ENCODE results near the gene SLC25A26. TPM values are rescaled to one million over a fixed set of nuclear protein-coding genes. Genes with fewer than 3 reads are reported as not detected.

SLC25A26 gene
- polyA plus RNA-seq, 1 experiment = 16.4 TPM

DNA sequence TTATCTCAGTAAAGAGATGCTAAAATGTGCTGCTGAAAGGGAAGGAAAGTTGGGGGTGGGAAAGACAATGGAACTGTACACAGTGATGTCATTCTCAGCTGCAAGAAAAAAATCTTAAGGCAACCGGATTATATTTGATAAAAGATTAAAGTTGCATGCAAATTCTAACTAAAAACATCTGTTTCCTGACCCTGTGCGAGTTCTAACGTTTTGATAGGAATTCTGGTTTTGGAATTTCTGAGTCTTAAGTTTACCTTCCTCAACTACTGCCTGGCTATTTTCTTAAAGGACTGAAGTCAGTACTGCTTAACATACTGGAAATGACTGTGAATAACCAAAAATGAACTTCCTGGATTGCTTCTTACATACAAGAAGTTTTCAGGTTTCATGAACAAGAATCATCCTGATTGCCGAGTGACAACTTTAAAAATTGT lies 115.5 kb downstream of the SLC25A26 start:
- CTCF ChIA-PET = no interaction called here
- Histone ChIP-seq H3K4me3 (ENCODE audit: low read depth, low read length) (no peak overlapping the region), H3K27ac (ENCODE audit: low read depth, low read length) (no peak overlapping the region), H3K9me3 (ENCODE audit: control insufficient read depth, insufficient read depth, low read length) (no peaks in the 10 kb centered on the region), H3K27me3 (ENCODE audit: control insufficient read depth, insufficient read depth, low read length) (no peaks in the 10 kb centered on the region)
- peak; percentile 37 for DNase-seq (ENCODE audit: low read depth, low spot score)
- TF ChIP-seq, protein P1, sequence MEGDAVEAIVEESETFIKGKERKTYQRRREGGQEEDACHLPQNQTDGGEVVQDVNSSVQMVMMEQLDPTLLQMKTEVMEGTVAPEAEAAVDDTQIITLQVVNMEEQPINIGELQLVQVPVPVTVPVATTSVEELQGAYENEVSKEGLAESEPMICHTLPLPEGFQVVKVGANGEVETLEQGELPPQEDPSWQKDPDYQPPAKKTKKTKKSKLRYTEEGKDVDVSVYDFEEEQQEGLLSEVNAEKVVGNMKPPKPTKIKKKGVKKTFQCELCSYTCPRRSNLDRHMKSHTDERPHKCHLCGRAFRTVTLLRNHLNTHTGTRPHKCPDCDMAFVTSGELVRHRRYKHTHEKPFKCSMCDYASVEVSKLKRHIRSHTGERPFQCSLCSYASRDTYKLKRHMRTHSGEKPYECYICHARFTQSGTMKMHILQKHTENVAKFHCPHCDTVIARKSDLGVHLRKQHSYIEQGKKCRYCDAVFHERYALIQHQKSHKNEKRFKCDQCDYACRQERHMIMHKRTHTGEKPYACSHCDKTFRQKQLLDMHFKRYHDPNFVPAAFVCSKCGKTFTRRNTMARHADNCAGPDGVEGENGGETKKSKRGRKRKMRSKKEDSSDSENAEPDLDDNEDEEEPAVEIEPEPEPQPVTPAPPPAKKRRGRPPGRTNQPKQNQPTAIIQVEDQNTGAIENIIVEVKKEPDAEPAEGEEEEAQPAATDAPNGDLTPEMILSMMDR (IDR thresholded peaks at IDR 0.05; ENCODE audit: low read depth, low read length) = no peak
- POLR2A ChIA-PET = no interaction called here

DNA sequence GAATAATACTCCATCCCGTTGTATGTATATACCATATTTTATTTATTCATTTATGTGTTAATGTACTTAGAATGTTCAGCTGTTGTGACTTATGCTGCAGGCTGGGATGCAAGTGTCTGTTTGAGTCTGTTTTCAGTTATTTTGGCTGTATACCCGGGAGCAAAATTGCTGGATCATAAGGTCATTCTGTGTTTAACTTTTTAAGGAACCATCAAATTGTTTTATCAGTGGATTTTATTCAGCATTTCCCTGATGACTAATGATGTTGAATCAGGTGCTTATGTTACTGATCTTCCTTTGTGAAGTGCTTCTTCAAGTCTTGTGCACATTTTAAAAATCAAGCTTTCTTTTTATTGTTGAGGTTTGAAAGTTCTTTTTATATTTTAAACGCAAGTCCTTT lies 118.1 kb downstream of the SLC25A26 start:
- POLR2A ChIA-PET = no interaction called here
- no peak for DNase-seq (ENCODE audit: low read depth, low spot score)
- Histone ChIP-seq H3K27me3 (ENCODE audit: control insufficient read depth, insufficient read depth, low read length) (no peaks in the 10 kb centered on the region), H3K4me3 (ENCODE audit: low read depth, low read length) (no peak overlapping the region), H3K27ac (ENCODE audit: low read depth, low read length) (no peak overlapping the region), H3K9me3 (ENCODE audit: control insufficient read depth, insufficient read depth, low read length) (no peaks in the 10 kb centered on the region)
- CTCF ChIA-PET = interaction anchor here (1.2 kb wide), 1 partner anchor 39 kb away, joined by 3 read pairs; no protein-coding TSS in a partner anchor
- TF ChIP-seq, protein P1 (IDR thresholded peaks at IDR 0.05; ENCODE audit: low read depth, low read length) = no peak

DNA sequence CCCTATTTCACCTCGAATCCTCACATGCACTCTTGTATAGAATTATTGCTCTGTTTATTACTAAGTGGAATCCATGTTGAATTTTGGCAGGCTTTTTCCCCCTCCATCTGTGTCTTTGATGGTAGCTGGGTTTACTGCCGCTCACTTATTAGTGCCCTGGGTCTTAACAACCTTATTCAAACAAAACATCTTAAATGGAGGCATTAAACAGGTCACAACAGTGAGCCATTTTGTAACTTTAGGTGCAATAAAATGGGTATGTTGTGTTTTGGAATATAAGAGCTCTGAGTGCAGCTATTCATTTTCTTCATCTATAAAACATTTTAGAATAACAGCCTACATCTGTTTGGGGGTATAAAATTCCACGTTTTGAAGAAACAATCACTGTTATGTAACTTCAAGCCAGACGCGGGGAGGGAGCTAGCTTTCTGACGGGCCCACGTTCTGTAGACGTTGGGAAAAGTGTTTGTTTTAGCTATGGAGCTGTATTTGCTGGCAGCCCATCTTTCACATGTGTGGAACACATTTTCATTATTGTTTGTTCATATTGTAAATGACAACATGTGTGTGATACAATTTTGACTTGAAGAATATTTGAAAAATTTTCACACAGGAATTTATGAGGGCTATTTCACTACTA lies 122.0 kb downstream of the SLC25A26 start:
- no peak for DNase-seq (ENCODE audit: low read depth, low spot score)
- TF ChIP-seq, protein P1 (IDR thresholded peaks at IDR 0.05; ENCODE audit: low read depth, low read length) = no peak
- CTCF ChIA-PET = interaction anchor here (1.4 kb wide), 2 partner anchors 88 to 479 kb away, joined by 3 to 4 read pairs; no protein-coding TSS in a partner anchor

DNA sequence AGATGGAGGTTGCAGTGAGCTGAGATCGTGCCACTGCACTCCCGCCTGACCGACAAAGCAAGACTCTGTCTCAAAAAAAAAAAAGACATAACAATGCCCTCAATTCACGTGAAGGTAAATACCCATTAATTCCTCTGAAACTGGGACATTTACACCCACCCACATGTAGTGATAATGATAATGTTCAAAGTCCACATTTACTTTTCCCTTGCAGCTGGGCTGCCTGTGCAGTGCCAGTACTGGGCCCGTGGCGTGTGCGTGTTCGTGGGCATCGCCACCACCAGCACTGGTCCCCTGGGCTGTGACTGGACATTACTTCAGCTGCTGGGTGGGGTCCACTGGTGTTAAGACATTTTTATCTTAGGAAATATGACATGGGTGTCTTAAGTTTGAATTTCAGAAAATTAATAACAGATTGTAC lies 123.6 kb downstream of the SLC25A26 start:
- CTCF ChIA-PET = no interaction called here
- Histone ChIP-seq H3K4me3 (ENCODE audit: low read depth, low read length) (no peak overlapping the region), H3K27me3 (ENCODE audit: control insufficient read depth, insufficient read depth, low read length) (no peaks in the 10 kb centered on the region), H3K9me3 (ENCODE audit: control insufficient read depth, insufficient read depth, low read length) (no peaks in the 10 kb centered on the region), H3K27ac (ENCODE audit: low read depth, low read length) (no peak overlapping the region)
- POLR2A ChIA-PET = no interaction called here
- DNase-seq (ENCODE audit: low read depth, low spot score) = no peak
- TF ChIP-seq, protein P1 (IDR thresholded peaks at IDR 0.05; ENCODE audit: low read depth, low read length) = no peak

More for the DNA sequence above, 122.0 kb downstream of the SLC25A26 start:
- H3K27me3 ChIP-seq (ENCODE audit: control insufficient read depth, insufficient read depth, low read length) = no peaks in the 10 kb centered on the region
- H3K4me3 ChIP-seq (ENCODE audit: low read depth, low read length) = no peak overlapping the region
- POLR2A ChIA-PET = no interaction called here
- no peak overlapping the region for H3K27ac ChIP-seq (ENCODE audit: low read depth, low read length)
- H3K9me3 ChIP-seq (ENCODE audit: control insufficient read depth, insufficient read depth, low read length) = no peaks in the 10 kb centered on the region

DNA sequence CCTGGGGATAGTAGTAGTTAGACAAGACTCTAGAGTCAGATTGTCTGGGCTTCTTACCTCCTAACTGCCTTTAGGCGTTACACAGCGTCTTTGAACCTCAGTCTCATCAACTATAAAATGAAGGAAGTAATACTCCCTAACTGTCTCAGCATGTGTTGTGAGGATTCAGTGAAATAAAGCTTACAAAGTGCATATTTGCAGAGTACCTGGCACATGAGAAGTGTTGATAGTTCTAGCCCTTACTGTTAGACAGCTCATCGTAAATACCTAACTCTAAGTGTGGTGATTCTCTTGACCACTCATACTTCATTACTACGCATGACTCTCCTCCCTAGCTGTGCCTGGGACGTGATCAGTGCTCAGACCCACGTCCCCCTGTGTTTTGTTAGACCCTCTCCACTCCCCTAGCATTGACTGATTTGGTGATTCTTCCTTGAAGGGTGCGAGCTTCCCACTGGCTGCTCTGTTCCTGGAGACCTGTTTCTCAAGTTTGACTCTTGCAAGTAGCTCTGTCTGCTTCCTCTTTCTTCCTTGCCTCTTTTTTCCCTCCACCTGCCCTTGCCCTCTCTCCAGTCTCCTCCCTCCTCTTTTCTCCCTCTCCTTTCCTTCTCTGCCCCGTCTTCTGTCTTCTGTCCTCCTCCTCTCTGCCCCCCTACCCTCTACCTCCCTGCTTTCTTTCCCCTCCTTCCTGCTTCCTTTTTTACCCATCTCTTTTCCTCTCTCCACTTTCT lies 124.2 kb downstream of the SLC25A26 start:
- no peak overlapping the region for H3K4me3 ChIP-seq (ENCODE audit: low read depth, low read length)
- ChIA-PET CTCF (no interaction called here), POLR2A (no interaction called here)
- no peaks in the 10 kb centered on the region for H3K27me3 ChIP-seq (ENCODE audit: control insufficient read depth, insufficient read depth, low read length)
- TF ChIP-seq, protein P1 (IDR thresholded peaks at IDR 0.05; ENCODE audit: low read depth, low read length) = no peak
- no peak for DNase-seq (ENCODE audit: low read depth, low spot score)
- H3K9me3 ChIP-seq (ENCODE audit: control insufficient read depth, insufficient read depth, low read length) = no peaks in the 10 kb centered on the region
- no peak overlapping the region for H3K27ac ChIP-seq (ENCODE audit: low read depth, low read length)
